GM19328 (cell line): ENCODE results near the gene SLC66A2.
A peak's percentile ranks its signal among the peaks of the same experiment; 100 is the strongest.
"Not testable (repeated sequence)": the region's sequence is repeated elsewhere in the genome, so short reads cannot be mapped to it uniquely, and the experiment has no call there.

Experiments
- ATAC-seq: cut with Tn5 transposase; IDR thresholded peaks from one replicate; pipeline ENCODE4 v1.9.1; 2021; ENCODE audit warnings: mild to moderate bottlenecking, moderate library complexity; ENCODE audit not compliant: unreplicated experiment

SLC66A2 gene

DNA sequence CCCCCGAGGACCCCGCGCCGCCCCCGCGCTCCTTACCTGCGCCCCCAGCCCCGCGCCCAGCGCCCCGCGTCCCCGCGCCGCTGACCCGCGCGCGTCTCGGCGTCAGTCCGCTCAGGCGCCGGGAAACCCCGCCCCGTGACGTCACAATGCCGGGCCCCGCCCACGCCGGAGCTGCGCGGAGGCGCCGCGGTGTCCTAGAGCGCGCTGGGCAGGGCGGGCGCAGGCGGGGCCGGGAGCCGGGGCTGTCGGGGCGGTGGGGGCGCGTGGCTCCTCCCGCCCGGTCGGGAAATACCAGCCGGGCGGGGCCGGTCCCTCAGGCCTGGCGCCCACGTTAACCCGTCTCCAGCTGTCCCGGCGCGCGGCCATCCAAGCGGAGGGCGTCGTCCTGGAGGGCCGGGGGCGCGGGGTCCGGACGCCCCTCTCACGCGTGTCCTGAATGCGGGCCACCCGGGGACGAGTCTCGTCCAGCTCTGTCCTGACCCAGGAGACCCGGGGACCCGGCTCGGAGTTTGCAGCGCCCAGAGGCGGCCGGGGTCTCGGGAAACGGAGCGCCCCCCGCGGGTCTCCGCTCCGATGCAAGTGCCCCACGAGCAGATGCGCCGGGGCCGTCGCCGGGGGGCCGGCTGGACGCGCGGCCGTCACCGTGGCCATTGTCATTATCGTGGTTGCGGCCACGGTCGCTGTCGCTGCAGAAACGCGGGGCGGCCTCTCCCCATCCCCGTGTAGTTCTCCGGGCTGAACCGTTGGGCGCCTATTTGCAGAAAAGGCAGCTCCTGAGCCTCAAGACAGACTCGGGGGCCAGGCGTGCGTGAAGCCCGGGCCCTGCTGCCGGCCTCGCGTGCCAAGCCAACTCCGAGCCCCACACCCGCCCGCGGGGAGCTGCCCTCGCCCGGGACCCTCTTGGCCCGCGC is at the start of gene SLC66A2:
Gene SLC66A2 (minus strand): TSS at position 109 of the 911 bp plus-strand sequence. CDS start 727 bp downstream, outside the sequence.
- ATAC-seq, result peak; percentile 88

DNA sequence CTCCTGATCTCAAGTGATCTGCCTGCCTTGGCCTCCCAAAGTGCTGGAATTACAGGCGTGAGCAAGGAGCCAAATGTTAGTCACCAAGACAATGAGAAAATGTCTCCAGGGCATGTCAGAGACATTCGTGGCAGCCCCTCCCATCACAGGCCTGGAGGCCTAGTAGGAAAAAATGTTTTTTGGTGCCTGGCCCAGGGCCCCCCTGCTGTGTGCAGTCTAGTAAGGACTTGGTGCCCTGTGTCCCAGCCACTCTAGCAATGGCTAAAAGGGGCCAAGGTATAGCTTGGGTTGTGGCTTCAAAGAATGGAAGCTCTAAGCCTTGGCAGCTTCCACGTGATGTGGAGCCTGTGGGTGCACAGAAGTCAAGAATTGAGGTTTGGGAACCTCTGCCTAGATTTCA is 49.4 kb upstream of the SLC66A2 start:
- ATAC-seq, result no peak

- not testable (repeated sequence) for ATAC-seq
Observed at GRCh38 chr18:79999701-80000100, 48.2 kb upstream of the SLC66A2 start.

DNA sequence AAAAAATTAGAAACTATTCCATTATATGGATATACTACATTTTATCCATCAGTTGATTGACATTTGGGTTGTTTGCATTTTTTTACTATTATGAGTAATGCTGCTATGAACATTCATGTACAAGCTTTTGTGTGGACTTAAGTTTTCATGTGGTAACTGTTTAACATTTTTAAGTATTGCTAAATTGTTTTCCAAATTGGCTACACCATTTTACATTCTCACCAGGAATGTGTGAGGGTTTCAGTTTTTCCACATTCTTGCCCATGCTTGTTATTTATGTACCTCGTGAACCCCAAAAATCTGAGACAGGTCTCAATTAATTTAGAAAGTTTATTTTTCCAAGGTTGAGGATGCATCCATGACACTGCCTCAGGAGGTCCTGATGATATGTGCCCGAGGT is 40.0 kb upstream of the SLC66A2 start:
- ATAC-seq, result no peak

DNA sequence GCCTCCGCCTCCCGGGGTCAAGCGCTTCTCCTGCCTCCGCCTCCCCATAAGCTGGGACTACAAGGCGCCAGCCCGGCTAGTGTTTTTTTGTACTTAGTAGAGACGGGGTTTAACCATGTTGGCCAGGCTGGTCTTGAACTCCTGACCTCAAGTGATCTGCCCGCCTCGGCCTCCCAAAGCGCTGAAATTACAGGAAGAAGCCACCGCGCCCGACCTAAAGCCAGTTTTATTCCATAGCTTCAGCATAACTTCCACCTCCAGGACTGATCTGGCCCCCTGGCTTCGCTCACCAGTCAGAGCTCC is 37.7 kb upstream of the SLC66A2 start:
- ATAC-seq, result no peak

- peak; percentile 97 for ATAC-seq
Observed at GRCh38 chr18:79988451-79989194, 37.2 kb upstream of the SLC66A2 start, which contains the start of gene TXNL4A. Gene TXNL4A, minus strand, starts transcription at chr18:79988563. Its CDS starts 171 bp downstream, at chr18:79988392.

DNA sequence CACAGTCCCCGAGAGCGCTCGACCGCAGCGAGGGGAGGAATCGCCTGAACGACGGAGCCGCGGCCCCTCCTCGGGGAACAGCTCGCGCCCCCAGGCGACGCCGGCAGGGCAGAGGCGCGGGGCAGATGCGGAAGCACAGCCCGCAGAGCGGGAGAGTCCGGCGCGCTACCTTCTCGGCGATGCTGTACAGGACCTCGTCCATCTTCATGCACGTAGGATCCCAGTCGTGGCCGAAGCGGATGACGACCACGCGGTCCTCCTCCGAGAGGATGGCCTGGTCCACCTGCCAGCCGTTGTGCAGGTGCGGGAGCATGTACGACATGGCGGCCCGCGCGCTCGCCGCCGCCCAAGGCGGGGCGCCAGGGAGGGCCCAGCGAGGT is 36.6 kb upstream of the SLC66A2 start:
- ATAC-seq, result peak; percentile 52

DNA sequence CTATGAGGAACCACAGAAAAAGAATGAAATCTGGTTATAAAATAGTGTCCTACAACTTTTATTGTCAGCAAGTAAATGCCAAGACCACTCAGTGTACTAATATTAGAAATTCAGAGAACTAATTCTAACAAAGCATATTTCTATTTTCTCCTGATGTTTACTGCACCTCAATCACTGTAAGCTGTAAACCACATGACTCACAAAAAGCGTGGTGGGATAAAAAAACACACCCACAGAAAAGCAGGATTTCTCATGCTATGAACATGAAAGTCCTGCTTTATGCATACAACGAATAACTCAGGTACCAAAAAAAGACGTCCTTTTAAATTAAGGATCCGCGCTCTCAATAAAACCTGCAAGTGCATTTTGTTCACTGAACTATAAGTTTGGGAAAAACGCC is 36.1 kb upstream of the SLC66A2 start:
- ATAC-seq, result no peak

- ATAC-seq, result no peak
Observed at GRCh38 chr18:79986726-79987125, 35.3 kb upstream of the SLC66A2 start.

DNA sequence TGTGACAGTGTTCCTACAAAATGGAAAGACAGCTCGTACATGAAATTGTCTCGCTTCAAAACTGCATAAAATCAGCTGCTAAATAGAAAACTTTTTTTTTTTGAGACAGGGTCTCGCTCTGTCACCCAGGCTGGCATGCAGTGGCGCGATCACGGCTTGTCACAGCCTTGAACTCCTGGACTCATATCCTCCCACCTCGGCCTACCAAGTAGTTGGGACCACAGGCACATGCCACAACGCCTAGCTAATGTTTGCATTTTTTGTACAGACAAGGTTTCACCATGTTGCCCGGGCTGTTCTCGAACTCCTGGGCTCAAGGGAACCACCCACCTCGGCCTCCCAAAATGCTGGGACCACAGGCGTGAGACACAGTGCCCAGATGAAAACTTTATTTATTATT is 33.7 kb upstream of the SLC66A2 start:
- no peak for ATAC-seq

GRCh38 chr18:79983793-79984192 is 32.3 kb upstream of the SLC66A2 start:
- no peak for ATAC-seq

GRCh38 chr18:79983253-79983652 is 31.8 kb upstream of the SLC66A2 start:
- no peak for ATAC-seq

GRCh38 chr18:79982736-79983135 is 31.3 kb upstream of the SLC66A2 start:
- ATAC-seq, result no peak

- ATAC-seq, result no peak
Observed at GRCh38 chr18:79980585-79980984, 29.1 kb upstream of the SLC66A2 start.

- no peak for ATAC-seq
Observed at GRCh38 chr18:79979843-79980242, 28.4 kb upstream of the SLC66A2 start.

DNA sequence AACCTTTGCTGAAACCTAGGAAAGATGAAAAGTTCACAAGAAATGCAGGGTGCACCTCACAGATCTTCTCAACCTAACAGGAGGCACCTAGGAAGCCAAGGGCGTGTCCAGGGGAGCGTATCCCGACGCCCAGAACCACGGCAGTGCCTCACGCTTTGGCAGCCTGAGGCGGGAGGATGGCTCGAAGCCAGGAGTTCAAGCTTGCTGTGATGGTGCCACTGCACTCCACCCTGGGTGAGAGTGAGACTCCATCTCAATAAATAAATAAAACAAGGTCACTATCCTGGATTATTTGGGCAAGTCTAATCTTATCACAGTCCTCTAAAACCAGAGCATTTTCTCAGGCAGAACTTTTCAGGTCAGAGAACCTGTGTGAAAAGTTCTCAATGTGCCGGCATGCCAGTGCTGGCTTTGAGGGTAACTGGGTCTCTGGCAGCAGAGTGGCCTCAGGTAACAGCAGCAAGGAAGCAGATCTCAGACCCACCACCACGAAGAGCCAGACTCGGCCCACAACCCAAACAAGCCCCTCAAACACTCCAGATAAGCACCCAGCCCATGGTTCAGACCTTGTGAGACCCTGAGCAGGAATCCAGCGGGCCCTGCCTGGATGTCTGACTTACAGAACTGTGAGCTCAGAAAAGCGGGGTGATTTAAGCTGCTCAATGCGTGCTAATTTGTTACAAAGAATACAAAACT is 24.7 kb upstream of the SLC66A2 start:
- no peak for ATAC-seq

DNA sequence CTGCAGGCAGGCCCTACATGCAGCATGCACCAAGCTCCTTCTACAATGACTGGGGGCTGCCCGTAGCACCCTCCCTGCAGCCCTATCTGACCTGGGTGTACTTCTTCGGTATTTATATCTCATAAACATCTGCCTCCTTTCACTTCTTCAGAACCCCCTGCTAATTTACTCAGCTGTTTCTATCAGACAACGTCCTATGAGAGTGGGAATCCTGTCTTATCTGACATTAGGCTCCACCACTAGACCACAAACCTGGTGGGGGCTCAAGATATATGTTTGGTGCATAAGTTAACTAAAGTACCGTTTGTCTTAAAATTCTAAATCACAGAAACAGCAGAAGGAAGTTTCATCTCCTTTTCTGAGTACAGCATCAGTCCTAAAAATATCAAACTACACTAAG is 23.6 kb upstream of the SLC66A2 start:
- ATAC-seq, result no peak

- no peak for ATAC-seq
Observed at GRCh38 chr18:79974025-79974654, 22.7 kb upstream of the SLC66A2 start.

DNA sequence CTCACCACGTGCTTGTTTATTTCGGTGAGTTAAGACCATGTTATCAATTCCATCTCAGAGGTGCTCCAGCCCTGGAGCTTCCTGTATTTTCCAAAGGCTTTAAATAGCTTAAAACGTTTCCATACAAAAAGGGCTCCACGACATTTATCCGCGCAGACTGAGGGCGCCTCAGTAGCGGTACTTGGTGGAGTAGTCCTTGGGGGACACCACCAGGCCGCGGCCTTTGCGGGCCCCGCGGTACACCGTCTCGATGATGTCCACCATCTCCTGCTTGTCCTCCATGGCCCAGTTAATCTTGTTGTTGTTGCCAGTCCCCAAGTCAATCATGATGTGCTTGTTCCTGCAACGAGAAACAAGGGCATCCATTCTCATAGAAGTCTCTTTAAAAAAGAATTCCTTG is 22.1 kb upstream of the SLC66A2 start:
- no peak for ATAC-seq

DNA sequence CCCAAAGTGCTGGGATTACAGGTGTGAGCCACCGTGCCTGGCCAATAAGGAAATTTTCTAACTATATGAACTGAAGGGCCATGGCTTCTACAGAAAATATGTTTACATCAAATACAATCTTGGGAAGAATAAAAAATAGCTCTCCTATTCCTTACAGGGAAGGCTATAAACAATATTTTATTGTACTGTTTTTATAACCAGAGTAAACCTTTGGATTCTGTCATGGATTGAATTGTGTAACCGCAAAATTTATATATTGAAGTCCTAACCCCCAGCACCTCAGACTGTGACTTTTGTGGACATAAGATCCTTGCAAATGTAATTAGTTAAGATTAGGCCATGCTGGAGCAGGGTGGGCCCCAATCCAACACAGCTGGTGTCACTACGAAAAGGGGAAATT is 21.3 kb upstream of the SLC66A2 start:
- no peak for ATAC-seq

- ATAC-seq, result no peak
Observed at GRCh38 chr18:79971986-79972385, 20.5 kb upstream of the SLC66A2 start.
